HG03432 (cell line): ENCODE data around the gene CHMP6.

Source experiments
- ATAC-seq: cut with Tn5 transposase; IDR thresholded peaks from one replicate; pipeline ENCODE4 v1.9.1; 2021; ENCODE audit warnings: mild to moderate bottlenecking, moderate library complexity; ENCODE audit not compliant: unreplicated experiment

CHMP6 gene

GRCh38 chr17:80956321-80957190 lies 35.1 kb upstream of the CHMP6 start:
- no peak for ATAC-seq

- no peak for ATAC-seq
Measured at GRCh38 chr17:80957461-80957941, 34.1 kb upstream of the CHMP6 start.

GRCh38 chr17:80959330-80960036 lies 32.2 kb upstream of the CHMP6 start:
- ATAC-seq: no peak

- ATAC-seq: no peak
Measured at GRCh38 chr17:80960037-80960796, 31.4 kb upstream of the CHMP6 start.

GRCh38 chr17:80960797-80961452 lies 30.7 kb upstream of the CHMP6 start:
- ATAC-seq: no peak

GRCh38 chr17:80961541-80962330 lies 29.9 kb upstream of the CHMP6 start:
- ATAC-seq: no peak

GRCh38 chr17:80962356-80963329 lies 29.0 kb upstream of the CHMP6 start:
- ATAC-seq: no peak

- ATAC-seq: no peak
Measured at GRCh38 chr17:80963812-80964543, 27.7 kb upstream of the CHMP6 start.

- no peak for ATAC-seq
Measured at GRCh38 chr17:80964544-80964856, 27.1 kb upstream of the CHMP6 start.

- ATAC-seq: no peak
Measured at GRCh38 chr17:80964859-80965580, 26.6 kb upstream of the CHMP6 start.

- ATAC-seq: no peak
Measured at GRCh38 chr17:80965606-80966005, 26.0 kb upstream of the CHMP6 start.

- no peak for ATAC-seq
Measured at GRCh38 chr17:80967404-80967872, 24.2 kb upstream of the CHMP6 start.

GRCh38 chr17:80968602-80969029 lies 23.0 kb upstream of the CHMP6 start:
- ATAC-seq: no peak

GRCh38 chr17:80969030-80969673 lies 22.5 kb upstream of the CHMP6 start:
- no peak for ATAC-seq

- ATAC-seq: no peak
Measured at GRCh38 chr17:80969674-80970043, 22.0 kb upstream of the CHMP6 start.

GRCh38 chr17:80970044-80970761 lies 21.4 kb upstream of the CHMP6 start:
- no peak for ATAC-seq
